Breast epithelium (tissue), 3 donors: ENCODE data around the gene AWAT1.

Experiments
- CTCF ChIP-seq, 3 donors: fragments of 450-650 bp; IDR thresholded peaks; one replicate each; pipeline ENCODE4 v1.5.1; 2016 to 2017; ENCODE audit warnings: antibody characterized with exemption in 3 of 3, mild to moderate bottlenecking in 3 of 3, moderate library complexity in 3 of 3
- POLR2A ChIP-seq: fragments of 450-650 bp; IDR thresholded peaks from one replicate; pipeline ENCODE4 v1.6.1; 2016; ENCODE audit warnings: antibody characterized with exemption, mild to moderate bottlenecking, moderate library complexity

- TF ChIP-seq CTCF (IDR thresholded peaks at IDR 0.05) (no peak), POLR2A (no peak)
Observed at GRCh38 chrX:70268034-70268433, 33.6 kb downstream of the AWAT1 start, which contains the start of gene ARR3.
